Measurements from ENCODE around the gene CTNNA3. TPM values are rescaled to one million over a fixed set of nuclear protein-coding genes. Genes with fewer than 3 reads are reported as not detected.
"Not testable (repeated sequence)": the region's sequence is repeated elsewhere in the genome, so short reads cannot be mapped to it uniquely, and the experiment has no call there.

Gene CTNNA3
- total RNA-seq, 2 donors from 2014 or later: not detected

- H3K27ac Mint-ChIP-seq: no peak overlapping the region
- DNase-seq (ENCODE audit: low spot score): no peak
- no peak overlapping the region for H3K4me3 Mint-ChIP-seq
- H3K36me3 Mint-ChIP-seq: no peaks in the 10 kb centered on the region
- no peaks in the 10 kb centered on the region for H3K4me1 Mint-ChIP-seq (ENCODE audit: low read depth in 2 of 2)
- H3K27me3 Mint-ChIP-seq: no peaks in the 10 kb centered on the region
- H3K9me3 Mint-ChIP-seq: no peaks in the 10 kb centered on the region
- ATAC-seq: no peak
Observed at GRCh38 chr10:67541411-67541810, 154.6 kb downstream of the CTNNA3 start.

GRCh38 chr10:67539312-67539711 is 156.7 kb downstream of the CTNNA3 start:
- Mint-ChIP-seq H3K4me3 (no peak overlapping the region), H3K27ac (no peak overlapping the region), H3K9me3 (no peaks in the 10 kb centered on the region)

GRCh38 chr10:67537906-67538305 is 158.1 kb downstream of the CTNNA3 start:
- no peaks in the 10 kb centered on the region for H3K4me1 Mint-ChIP-seq (ENCODE audit: low read depth in 2 of 2)
- H3K36me3 Mint-ChIP-seq: no peaks in the 10 kb centered on the region
- no peaks in the 10 kb centered on the region for H3K9me3 Mint-ChIP-seq
- no peak overlapping the region for H3K4me3 Mint-ChIP-seq
- no peak overlapping the region for H3K27ac Mint-ChIP-seq
- ATAC-seq: no peak
- H3K27me3 Mint-ChIP-seq: peaks cover 0 to 17% of the 10 kb centered on the region in 2 donors
- DNase-seq (ENCODE audit: low spot score): no peak

More at GRCh38 chr10:67539312-67539711, 156.7 kb downstream of the CTNNA3 start:
- H3K36me3 Mint-ChIP-seq: no peaks in the 10 kb centered on the region
- peaks cover 0 to 14% of the 10 kb centered on the region in 2 donors for H3K27me3 Mint-ChIP-seq
- DNase-seq (ENCODE audit: low spot score) (no peak), ATAC-seq (no peak)
- H3K4me1 Mint-ChIP-seq (ENCODE audit: low read depth in 2 of 2): no peaks in the 10 kb centered on the region

GRCh38 chr10:67533376-67533775 is 162.6 kb downstream of the CTNNA3 start:
- H3K27ac Mint-ChIP-seq: no peak overlapping the region
- ATAC-seq: no peak

GRCh38 chr10:67530990-67531389 is 165.0 kb downstream of the CTNNA3 start:
- not testable (repeated sequence) for DNase-seq (ENCODE audit: low spot score); H3K36me3 Mint-ChIP-seq; H3K27ac Mint-ChIP-seq; H3K9me3 Mint-ChIP-seq; H3K4me1 Mint-ChIP-seq (ENCODE audit: low read depth in 2 of 2); H3K4me3 Mint-ChIP-seq; ATAC-seq
- H3K27me3 Mint-ChIP-seq: peaks cover 0 to 17% of the 10 kb centered on the region in 2 donors

More at GRCh38 chr10:67533376-67533775, 162.6 kb downstream of the CTNNA3 start:
- no peak for DNase-seq (ENCODE audit: low spot score)
- Mint-ChIP-seq H3K9me3 (no peaks in the 10 kb centered on the region), H3K36me3 (no peaks in the 10 kb centered on the region), H3K27me3 (peaks cover 0 to 17% of the 10 kb centered on the region in 2 donors), H3K4me3 (no peak overlapping the region), H3K4me1 (ENCODE audit: low read depth in 2 of 2) (no peaks in the 10 kb centered on the region)

- H3K9me3 Mint-ChIP-seq: no peaks in the 10 kb centered on the region
- DNase-seq (ENCODE audit: low spot score): no peak
- no peaks in the 10 kb centered on the region for H3K36me3 Mint-ChIP-seq
- H3K27me3 Mint-ChIP-seq: no peaks in the 10 kb centered on the region
- H3K4me1 Mint-ChIP-seq (ENCODE audit: low read depth in 2 of 2): no peaks in the 10 kb centered on the region
- no peak overlapping the region for H3K27ac Mint-ChIP-seq
- ATAC-seq: no peak
- H3K4me3 Mint-ChIP-seq: no peak overlapping the region
Observed at GRCh38 chr10:67527351-67527750, 168.6 kb downstream of the CTNNA3 start.

- no peaks in the 10 kb centered on the region for H3K27me3 Mint-ChIP-seq
- ATAC-seq (no peak), DNase-seq (ENCODE audit: low spot score) (no peak)
- no peaks in the 10 kb centered on the region for H3K36me3 Mint-ChIP-seq
- no peaks in the 10 kb centered on the region for H3K9me3 Mint-ChIP-seq
- no peaks in the 10 kb centered on the region for H3K4me1 Mint-ChIP-seq (ENCODE audit: low read depth in 2 of 2)
- H3K27ac Mint-ChIP-seq: no peak overlapping the region
- H3K4me3 Mint-ChIP-seq: no peak overlapping the region
Observed at GRCh38 chr10:67521546-67521945, 174.4 kb downstream of the CTNNA3 start.

GRCh38 chr10:67520924-67521520 is 175.0 kb downstream of the CTNNA3 start:
- Mint-ChIP-seq H3K4me3 (no peak overlapping the region), H3K4me1 (ENCODE audit: low read depth in 2 of 2) (no peaks in the 10 kb centered on the region), H3K36me3 (no peaks in the 10 kb centered on the region), H3K27ac (no peak overlapping the region), H3K9me3 (no peaks in the 10 kb centered on the region), H3K27me3 (no peaks in the 10 kb centered on the region)
- DNase-seq (ENCODE audit: low spot score) (no peak), ATAC-seq (no peak)

- ATAC-seq (no peak), DNase-seq (ENCODE audit: low spot score) (no peak)
- no peaks in the 10 kb centered on the region for H3K9me3 Mint-ChIP-seq
- no peak overlapping the region for H3K27ac Mint-ChIP-seq
- H3K4me1 Mint-ChIP-seq (ENCODE audit: low read depth in 2 of 2): no peaks in the 10 kb centered on the region
- no peak overlapping the region for H3K4me3 Mint-ChIP-seq
- H3K36me3 Mint-ChIP-seq: no peaks in the 10 kb centered on the region
- no peaks in the 10 kb centered on the region for H3K27me3 Mint-ChIP-seq
Observed at GRCh38 chr10:67519434-67519833, 176.6 kb downstream of the CTNNA3 start.

- DNase-seq (ENCODE audit: low spot score): no peak
- Mint-ChIP-seq H3K4me1 (ENCODE audit: low read depth in 2 of 2) (no peaks in the 10 kb centered on the region), H3K27me3 (no peaks in the 10 kb centered on the region), H3K36me3 (no peaks in the 10 kb centered on the region), H3K9me3 (no peaks in the 10 kb centered on the region), H3K4me3 (no peak overlapping the region), H3K27ac (no peak overlapping the region)
- no peak for ATAC-seq
Observed at GRCh38 chr10:67518756-67519155, 177.2 kb downstream of the CTNNA3 start.

- DNase-seq (ENCODE audit: low spot score): no peak
- H3K27me3 Mint-ChIP-seq: no peaks in the 10 kb centered on the region
Observed at GRCh38 chr10:67518043-67518442, 178.0 kb downstream of the CTNNA3 start.

GRCh38 chr10:67506757-67507091 is 189.3 kb downstream of the CTNNA3 start:
- Mint-ChIP-seq H3K27ac (no peak overlapping the region), H3K36me3 (no peaks in the 10 kb centered on the region), H3K9me3 (peaks cover 6% of the 10 kb centered on the region), H3K4me3 (no peak overlapping the region), H3K4me1 (ENCODE audit: low read depth in 2 of 2) (no peaks in the 10 kb centered on the region), H3K27me3 (no peaks in the 10 kb centered on the region)
- ATAC-seq: no peak
- no peak for DNase-seq (ENCODE audit: low spot score)

More at GRCh38 chr10:67518043-67518442, 178.0 kb downstream of the CTNNA3 start:
- no peaks in the 10 kb centered on the region for H3K4me1 Mint-ChIP-seq (ENCODE audit: low read depth in 2 of 2)
- H3K36me3 Mint-ChIP-seq: no peaks in the 10 kb centered on the region
- H3K4me3 Mint-ChIP-seq: no peak overlapping the region
- no peak for ATAC-seq
- no peaks in the 10 kb centered on the region for H3K9me3 Mint-ChIP-seq
- no peak overlapping the region for H3K27ac Mint-ChIP-seq

- ATAC-seq (no peak), DNase-seq (ENCODE audit: low spot score) (no peak)
- H3K9me3 Mint-ChIP-seq: peaks cover 10% of the 10 kb centered on the region
- no peaks in the 10 kb centered on the region for H3K4me1 Mint-ChIP-seq (ENCODE audit: low read depth in 2 of 2)
- no peak overlapping the region for H3K4me3 Mint-ChIP-seq
- H3K27me3 Mint-ChIP-seq: no peaks in the 10 kb centered on the region
- no peaks in the 10 kb centered on the region for H3K36me3 Mint-ChIP-seq
- H3K27ac Mint-ChIP-seq: no peak overlapping the region
Observed at GRCh38 chr10:67506083-67506756, 189.8 kb downstream of the CTNNA3 start.

- H3K27me3 Mint-ChIP-seq: peaks cover 0 to 4% of the 10 kb centered on the region in 2 donors
- H3K4me1 Mint-ChIP-seq (ENCODE audit: low read depth in 2 of 2): no peaks in the 10 kb centered on the region
- DNase-seq (ENCODE audit: low spot score): no peak
- H3K27ac Mint-ChIP-seq: no peak overlapping the region
- H3K9me3 Mint-ChIP-seq: peaks cover 4% of the 10 kb centered on the region
- ATAC-seq: no peak
- no peaks in the 10 kb centered on the region for H3K36me3 Mint-ChIP-seq
- H3K4me3 Mint-ChIP-seq: no peak overlapping the region
Observed at GRCh38 chr10:67492317-67493019, 203.5 kb downstream of the CTNNA3 start.

Measured in natural killer cell treated with Interleukin-12 subunit alpha and Interleukin-12 subunit beta and Interleukin-15 and Interleukin-18, amount 100 ng/mL, for 72 hours (primary cell).